ENCODE measurements around the gene PARD3B.

PARD3B gene

DNA sequence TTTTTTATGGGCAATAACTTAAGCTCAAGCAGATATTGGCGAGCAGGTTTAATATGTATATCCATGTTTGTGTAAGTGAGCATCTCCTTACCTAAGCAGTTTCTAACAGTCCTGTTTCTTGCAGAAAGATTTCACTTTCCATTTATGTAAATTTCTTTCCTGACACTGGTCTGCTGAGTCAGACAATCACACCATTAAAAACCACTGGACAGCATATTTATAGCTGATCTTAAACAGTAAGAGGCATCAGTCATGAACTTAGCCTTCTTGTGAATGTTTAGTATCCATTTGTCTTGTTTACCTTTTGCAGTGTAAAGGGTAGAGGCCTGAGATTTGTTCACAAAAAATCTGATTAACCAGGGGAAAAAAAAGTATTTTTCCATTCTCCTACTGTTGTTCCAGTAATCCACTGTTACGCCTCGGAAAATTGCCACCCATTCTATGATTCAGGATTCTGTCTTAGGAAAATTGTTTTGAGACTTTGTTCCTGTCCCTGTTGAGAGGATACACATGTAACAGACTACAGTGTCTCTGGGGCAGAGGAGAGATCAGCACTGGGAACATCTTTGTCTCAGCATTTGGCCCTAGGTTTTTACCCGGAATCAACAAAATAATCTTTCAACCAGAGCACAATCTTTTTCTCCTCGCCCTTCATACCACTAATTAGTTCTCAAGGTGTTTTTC lies 616.0 kb downstream of the PARD3B start:
- DNase-seq, result no peak
- H3K9me3 Mint-ChIP-seq, result no peaks in the 10 kb centered on the region

DNA sequence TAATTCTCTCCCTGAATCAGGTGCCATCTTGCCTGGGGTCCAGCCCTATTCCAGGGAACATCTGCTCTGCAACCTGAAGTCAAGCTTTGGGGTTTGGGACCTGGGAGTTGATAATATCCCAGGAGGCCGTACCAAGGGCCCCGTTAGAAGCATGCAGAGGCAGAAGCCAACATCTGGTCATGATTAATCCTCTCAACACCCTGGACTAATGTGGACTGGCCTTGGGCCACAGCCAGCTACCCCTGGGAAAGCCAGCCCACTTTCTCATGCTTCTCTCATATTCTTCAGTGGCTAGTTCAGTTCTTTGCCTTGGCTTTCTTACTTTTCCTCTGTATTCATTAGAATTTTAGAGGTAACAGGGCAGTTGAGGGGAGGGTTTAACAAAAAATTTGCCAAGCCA lies 621.5 kb downstream of the PARD3B start:
- Mint-ChIP-seq H3K4me3 (no peak overlapping the region), H3K9me3 (peaks cover 4 to 8% of the 10 kb centered on the region in 2 donors), H3K27me3 (no peaks in the 10 kb centered on the region), H3K27ac (no peak overlapping the region), H3K4me1 (peaks cover 8% of the 10 kb centered on the region)
- DNase-seq (no peak), ATAC-seq (no peak)

More for the DNA sequence above, 616.0 kb downstream of the PARD3B start:
- no peak overlapping the region for H3K4me3 Mint-ChIP-seq
- no peaks in the 10 kb centered on the region for H3K4me1 Mint-ChIP-seq
- ATAC-seq, result no peak
- no peaks in the 10 kb centered on the region for H3K27me3 Mint-ChIP-seq
- no peak overlapping the region for H3K27ac Mint-ChIP-seq

DNA sequence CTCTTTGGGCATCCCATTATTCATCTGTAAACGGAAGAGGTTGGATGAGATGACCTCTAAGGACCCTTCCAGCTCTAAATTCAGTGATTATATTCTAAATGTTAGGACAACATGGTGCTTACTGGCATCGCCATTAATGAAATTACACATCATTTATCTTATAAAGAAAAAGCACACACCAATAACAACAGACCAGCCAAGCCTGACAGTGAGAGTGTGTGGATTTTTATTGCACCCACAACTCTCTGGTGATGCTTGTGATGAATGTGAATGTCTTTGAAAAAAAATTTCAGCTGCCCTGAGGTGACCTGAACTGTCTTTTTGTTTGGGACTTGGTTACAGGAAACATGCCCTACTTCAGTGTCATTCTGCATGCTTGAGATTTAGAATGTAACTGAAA lies 623.7 kb downstream of the PARD3B start:
- no peak overlapping the region for H3K4me3 Mint-ChIP-seq
- H3K27me3 Mint-ChIP-seq, result no peaks in the 10 kb centered on the region
- ATAC-seq (no peak), DNase-seq (no peak)
- peaks cover 8% of the 10 kb centered on the region for H3K4me1 Mint-ChIP-seq
- no peak overlapping the region for H3K27ac Mint-ChIP-seq
- peaks cover 4 to 8% of the 10 kb centered on the region in 2 donors for H3K9me3 Mint-ChIP-seq

DNA sequence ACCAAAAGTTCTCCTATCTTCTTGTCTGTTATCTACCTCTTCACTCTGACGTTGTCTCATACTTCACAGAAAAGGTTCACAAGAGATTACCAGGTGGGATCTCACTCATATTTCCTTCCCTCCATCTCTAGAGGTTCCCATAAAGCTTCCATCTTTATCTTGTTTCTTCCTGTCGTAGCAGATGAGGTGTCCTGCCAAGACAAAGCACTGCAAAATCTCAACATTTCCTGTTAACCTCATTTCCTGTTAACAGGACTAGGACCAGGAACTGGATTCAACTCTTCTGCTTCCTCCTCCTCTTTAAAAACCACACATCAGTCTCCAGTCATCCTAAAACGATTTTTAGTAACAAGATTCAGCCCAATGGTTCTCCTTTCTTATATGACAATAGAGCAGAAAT lies 624.2 kb downstream of the PARD3B start:
- no peak overlapping the region for H3K4me3 Mint-ChIP-seq
- H3K27ac Mint-ChIP-seq, result no peak overlapping the region
- no peaks in the 10 kb centered on the region for H3K27me3 Mint-ChIP-seq
- DNase-seq (no peak), ATAC-seq (no peak)
- H3K4me1 Mint-ChIP-seq, result peaks cover 8% of the 10 kb centered on the region
- peaks cover 4 to 8% of the 10 kb centered on the region in 2 donors for H3K9me3 Mint-ChIP-seq

DNA sequence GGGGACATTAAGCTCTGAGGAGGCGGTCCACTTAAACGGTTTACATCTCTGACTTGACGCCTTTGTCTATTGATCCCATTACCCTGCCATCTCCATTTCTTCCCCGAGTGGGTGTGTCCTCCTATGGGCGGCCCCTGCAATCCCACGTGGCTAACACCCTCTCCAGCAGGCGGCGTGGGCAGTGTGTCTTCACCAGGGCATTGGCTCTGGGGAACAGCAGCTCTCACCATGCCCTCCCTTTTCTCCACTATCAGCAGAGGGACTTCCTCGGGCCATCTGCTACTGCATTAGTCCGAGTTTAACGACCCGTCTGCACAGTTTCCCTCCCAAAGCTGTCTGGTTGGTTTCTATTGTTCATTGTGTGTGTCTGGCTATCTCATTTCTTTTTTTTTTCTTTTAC lies 625.1 kb downstream of the PARD3B start:
- Mint-ChIP-seq H3K4me1 (peaks cover 8% of the 10 kb centered on the region), H3K27ac (no peak overlapping the region), H3K4me3 (no peak overlapping the region), H3K27me3 (no peaks in the 10 kb centered on the region), H3K9me3 (peaks cover 4 to 8% of the 10 kb centered on the region in 2 donors)
- ATAC-seq, result no peak
- DNase-seq, result no peak

DNA sequence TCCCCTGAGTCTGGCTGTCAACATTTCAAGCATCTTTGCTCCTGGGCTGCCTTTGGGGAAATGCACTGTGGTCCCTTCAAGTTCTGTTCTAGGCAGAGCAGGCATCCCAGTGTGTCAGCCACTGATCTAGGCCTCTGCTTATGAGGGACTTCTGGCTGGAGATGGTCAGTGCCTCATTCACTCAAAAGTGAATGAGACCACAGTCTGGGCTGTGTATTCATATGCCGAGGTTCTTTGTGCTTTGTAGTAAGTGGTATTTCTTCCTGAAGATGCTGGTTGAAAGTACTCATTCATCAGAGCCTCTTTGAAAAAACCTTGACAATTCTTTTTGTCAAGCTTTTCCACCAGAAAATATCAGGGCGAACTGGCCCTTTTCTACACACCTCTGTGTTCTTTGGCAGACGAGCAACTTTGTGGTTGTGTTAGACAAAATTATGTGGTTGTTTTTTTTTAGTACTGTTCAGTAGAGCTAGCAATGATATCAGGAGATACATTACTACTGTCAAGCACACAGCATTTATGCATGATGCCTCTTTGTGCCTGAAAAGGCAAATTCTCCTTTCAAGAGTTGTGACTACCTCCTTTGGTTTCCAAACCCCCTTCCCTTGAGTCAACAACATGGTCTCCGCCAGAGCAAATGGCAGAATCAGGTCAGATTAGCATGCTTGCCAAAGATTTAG lies 626.1 kb downstream of the PARD3B start:
- no peak for DNase-seq
- Mint-ChIP-seq H3K27me3 (no peaks in the 10 kb centered on the region), H3K27ac (no peak overlapping the region), H3K4me1 (peaks cover 8% of the 10 kb centered on the region), H3K4me3 (no peak overlapping the region), H3K9me3 (peaks cover 4 to 8% of the 10 kb centered on the region in 2 donors)
- ATAC-seq, result no peak

DNA sequence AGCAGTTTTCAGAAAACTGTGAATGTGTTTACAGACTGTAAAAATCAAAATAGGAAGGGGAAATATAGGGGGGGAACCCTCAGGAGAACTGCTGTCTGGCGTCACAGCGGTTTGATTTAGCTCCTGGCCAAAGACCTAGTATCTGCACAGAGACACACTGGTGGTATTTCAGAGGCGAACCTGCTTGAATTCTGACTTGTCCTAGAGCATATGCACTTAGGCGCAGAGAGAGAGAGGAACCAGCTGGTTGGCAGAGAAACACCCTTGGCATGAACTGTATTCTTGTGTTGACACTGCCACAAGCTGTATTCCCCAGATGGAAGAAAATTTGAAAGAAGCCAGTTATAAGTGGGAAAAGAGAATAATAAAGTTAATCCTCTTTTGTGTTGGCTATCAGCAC lies 630.6 kb downstream of the PARD3B start:
- no peaks in the 10 kb centered on the region for H3K4me1 Mint-ChIP-seq
- no peak overlapping the region for H3K27ac Mint-ChIP-seq
- no peaks in the 10 kb centered on the region for H3K27me3 Mint-ChIP-seq
- ATAC-seq, result no peak
- no peak overlapping the region for H3K4me3 Mint-ChIP-seq
- H3K9me3 Mint-ChIP-seq, result no peaks in the 10 kb centered on the region
- DNase-seq, result no peak

DNA sequence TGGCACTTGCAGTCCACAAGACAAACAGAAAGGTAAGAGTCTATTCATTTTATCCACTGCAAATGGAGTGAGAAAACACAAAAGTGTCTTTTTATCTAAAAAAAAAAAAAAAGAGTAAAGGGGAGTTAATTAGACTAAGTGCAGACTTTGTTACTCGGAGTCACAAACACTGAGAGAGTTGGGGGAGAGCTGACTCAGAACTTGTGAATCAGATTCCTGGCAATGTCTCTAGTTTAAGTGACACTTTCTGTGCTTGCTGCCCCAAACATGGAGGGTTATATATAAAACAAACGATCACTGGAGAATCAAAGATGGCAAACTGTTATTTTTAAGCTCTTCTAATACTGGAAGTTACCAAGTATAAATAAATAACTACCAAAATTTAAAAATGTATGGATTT lies 631.3 kb downstream of the PARD3B start:
- Mint-ChIP-seq H3K4me1 (no peaks in the 10 kb centered on the region), H3K4me3 (no peak overlapping the region), H3K27ac (no peak overlapping the region), H3K27me3 (no peaks in the 10 kb centered on the region), H3K9me3 (no peaks in the 10 kb centered on the region)
- ATAC-seq (no peak), DNase-seq (no peak)

DNA sequence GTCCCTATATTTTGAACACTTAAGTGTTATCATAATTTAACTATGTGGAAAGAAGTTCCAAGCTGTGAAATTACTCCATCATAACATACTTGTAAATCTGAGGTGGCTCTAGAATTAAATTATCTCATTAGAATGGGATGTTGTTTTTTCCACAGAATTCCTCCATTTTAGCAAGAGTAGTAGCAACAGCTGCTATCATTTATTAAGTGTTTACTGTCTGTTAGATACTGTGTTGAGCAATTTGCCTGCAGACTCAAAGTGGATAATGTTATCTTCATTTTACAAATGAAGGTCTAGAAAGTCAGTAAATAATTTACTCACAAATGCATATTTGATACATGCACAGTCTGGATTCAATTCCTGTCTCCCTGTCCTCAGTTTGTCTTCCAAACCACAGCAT lies 632.3 kb downstream of the PARD3B start:
- no peak for ATAC-seq
- H3K4me1 Mint-ChIP-seq, result no peaks in the 10 kb centered on the region
- no peak overlapping the region for H3K27ac Mint-ChIP-seq
- no peaks in the 10 kb centered on the region for H3K27me3 Mint-ChIP-seq
- no peak overlapping the region for H3K4me3 Mint-ChIP-seq
- H3K9me3 Mint-ChIP-seq, result no peaks in the 10 kb centered on the region
- no peak for DNase-seq

DNA sequence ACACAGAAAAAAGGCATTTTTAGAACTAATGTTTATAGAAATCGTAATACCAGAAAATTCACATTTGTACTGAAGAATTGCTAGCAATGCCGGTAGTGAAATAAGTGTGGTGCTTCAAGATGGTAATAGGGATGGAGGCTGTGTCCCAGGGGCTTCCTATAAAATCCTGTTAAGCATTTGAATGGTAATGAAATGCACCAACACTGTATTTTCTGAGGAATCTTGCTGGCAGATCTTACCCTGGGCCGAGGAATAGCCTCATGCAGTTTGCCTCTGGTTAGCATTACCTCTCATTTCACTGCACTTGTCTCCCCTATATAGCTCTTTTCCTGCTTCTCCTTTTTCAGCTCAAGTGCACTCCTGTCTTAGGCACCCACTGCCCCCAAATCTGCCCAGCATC lies 635.5 kb downstream of the PARD3B start:
- Mint-ChIP-seq H3K27ac (no peak overlapping the region), H3K27me3 (no peaks in the 10 kb centered on the region), H3K4me1 (no peaks in the 10 kb centered on the region), H3K9me3 (no peaks in the 10 kb centered on the region), H3K4me3 (no peak overlapping the region)
- ATAC-seq (no peak), DNase-seq (no peak)

DNA sequence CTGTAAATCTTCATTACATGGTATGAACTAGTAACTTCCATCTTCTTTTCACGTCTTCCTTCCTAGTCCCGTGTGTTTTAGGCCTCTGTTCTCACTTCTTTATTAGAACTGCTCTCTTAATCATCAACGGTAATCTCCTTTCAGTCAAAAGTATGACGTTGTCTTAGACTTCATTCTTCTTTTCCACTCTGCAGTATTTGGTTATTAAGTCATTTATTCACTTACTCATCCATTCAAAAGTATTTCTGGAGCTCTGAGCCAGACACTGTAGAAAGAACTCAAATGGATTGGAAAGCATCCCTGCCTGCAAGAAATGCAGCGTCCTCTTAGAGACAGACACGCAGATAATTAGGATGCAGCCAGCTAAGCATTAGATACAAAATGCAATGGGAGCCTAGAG lies 642.5 kb downstream of the PARD3B start:
- DNase-seq (no peak), ATAC-seq (no peak)
- H3K4me3 Mint-ChIP-seq, result no peak overlapping the region
- H3K4me1 Mint-ChIP-seq, result no peaks in the 10 kb centered on the region
- no peak overlapping the region for H3K27ac Mint-ChIP-seq
- no peaks in the 10 kb centered on the region for H3K9me3 Mint-ChIP-seq
- no peaks in the 10 kb centered on the region for H3K27me3 Mint-ChIP-seq

DNA sequence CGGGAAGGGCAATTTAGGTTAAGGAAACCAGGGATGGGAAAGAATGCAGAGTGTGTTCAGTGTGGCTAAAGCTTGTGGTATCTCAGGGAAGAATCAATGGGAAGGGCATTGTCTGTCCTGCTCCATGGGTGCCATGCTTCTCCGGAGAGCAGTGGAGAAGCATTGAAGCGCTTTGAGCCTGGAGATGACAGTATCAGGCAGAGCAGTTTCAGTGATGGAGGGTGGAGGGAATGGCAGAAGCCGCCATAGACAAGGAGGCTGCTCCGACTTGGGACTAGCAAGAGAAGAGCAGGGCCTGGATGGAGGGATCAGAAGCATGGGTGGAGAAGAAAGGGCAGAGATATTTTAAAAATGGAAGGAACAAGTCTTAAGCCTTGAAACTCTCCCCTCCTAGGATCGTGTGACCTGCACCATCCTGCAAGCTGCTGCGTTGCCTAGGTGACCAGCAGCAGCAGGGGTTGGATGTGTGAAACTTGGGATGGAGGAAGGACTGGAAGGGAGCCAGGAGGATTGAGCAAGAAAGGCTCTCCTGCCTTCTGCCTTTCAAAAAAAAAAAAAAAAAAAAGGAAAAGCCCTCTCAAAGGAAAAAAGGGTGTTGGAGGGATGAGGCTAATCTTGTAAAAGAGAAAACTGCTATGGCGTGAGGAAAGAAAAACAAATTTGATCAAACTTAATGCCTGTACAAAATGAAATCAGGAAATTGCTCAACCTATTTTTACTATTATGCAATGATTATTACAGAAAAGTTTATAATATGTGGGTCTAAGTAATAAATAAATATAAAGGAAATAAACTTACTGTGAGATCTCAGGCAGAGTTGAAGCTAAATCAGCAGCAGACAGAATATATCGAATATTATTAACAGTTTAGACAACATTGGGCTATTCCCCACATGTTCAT lies 643.2 kb downstream of the PARD3B start:
- no peak overlapping the region for H3K27ac Mint-ChIP-seq
- DNase-seq, result no peak
- no peaks in the 10 kb centered on the region for H3K9me3 Mint-ChIP-seq
- no peaks in the 10 kb centered on the region for H3K4me1 Mint-ChIP-seq
- no peak for ATAC-seq
- no peaks in the 10 kb centered on the region for H3K27me3 Mint-ChIP-seq
- no peak overlapping the region for H3K4me3 Mint-ChIP-seq

DNA sequence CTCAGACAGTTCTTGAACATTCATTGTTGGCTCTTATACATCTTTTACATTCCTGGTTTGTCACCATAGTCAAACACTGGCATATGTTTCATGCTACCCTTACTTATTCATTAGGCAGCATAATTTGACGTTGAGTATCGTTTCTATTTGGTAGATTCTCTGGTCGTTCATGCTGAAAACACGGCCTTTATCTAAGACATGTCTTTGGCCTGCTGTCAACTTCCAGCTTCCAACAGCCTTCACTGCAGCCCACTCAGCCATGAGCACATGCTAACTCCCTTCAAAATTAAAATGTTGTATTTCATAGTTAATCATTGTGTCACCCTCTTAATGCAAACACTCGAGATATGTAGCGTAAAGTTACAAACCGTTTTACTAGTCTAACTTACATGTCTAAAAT lies 644.0 kb downstream of the PARD3B start:
- Mint-ChIP-seq H3K4me3 (no peak overlapping the region), H3K27ac (no peak overlapping the region), H3K4me1 (no peaks in the 10 kb centered on the region), H3K27me3 (no peaks in the 10 kb centered on the region), H3K9me3 (no peaks in the 10 kb centered on the region)
- ATAC-seq, result no peak
- no peak for DNase-seq

DNA sequence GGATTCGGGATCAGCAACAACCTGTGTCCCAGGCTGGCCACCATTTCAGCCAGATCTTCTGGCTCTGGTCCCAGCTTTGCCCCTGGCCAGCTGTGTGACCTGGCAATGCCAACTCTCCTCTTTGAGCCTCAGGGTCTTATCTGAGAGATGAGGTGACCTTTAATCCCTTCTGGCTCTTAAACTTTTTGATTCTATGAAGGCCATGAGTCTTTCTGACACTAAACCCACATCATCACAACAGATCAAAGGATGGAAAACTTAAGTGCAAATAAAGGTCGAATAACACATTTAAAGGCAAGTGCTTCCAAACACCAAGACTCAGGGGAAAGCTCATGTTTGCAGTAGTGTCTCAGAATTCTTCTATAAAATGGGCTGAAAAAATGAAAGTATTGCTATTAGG lies 645.3 kb downstream of the PARD3B start:
- ATAC-seq (no peak), DNase-seq (no peak)
- Mint-ChIP-seq H3K9me3 (no peaks in the 10 kb centered on the region), H3K27me3 (no peaks in the 10 kb centered on the region), H3K27ac (no peak overlapping the region), H3K4me3 (no peak overlapping the region), H3K4me1 (no peaks in the 10 kb centered on the region)

DNA sequence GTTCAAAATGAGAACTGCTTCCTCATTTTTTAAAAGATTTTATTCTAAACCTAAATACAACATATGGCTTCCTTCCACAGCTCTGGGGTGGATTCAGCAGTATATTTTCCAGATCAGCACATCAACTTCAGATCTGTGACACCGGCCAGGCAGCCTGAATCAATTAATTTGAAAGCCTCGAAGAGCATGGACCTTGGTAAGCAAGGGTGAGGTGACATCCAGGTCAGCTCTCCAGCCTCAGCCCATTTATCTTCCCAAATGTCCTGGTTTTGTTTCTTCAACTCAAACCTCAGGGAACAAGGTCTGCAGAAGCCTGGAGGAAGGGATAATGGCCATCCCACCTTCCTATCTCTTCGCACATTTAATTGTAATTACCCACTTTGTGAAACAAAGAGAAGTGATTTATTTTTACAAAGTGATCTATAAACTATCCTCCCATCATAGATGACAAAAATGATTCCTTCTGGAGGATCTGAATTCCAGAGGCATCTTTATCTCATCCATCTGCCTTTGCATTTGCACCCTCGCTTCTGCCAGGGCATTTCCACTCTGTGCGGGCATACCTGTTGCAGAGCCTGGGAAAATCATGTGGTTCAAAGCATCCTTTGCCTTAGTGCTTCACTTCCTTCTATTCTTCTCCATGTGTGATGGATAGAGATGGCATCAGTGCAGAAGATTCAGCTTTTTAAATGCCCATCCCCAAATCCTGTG lies 648.0 kb downstream of the PARD3B start:
- Mint-ChIP-seq H3K4me1 (peaks cover 8% of the 10 kb centered on the region), H3K9me3 (no peaks in the 10 kb centered on the region), H3K27ac (no peak overlapping the region), H3K27me3 (no peaks in the 10 kb centered on the region), H3K4me3 (no peak overlapping the region)
- DNase-seq, result no peak
- ATAC-seq, result no peak
